ENCODE measurements around the gene LRRC31. TPM values are rescaled to one million over a fixed set of nuclear protein-coding genes. Genes with fewer than 3 reads are reported as not detected.

The LRRC31 gene
- total and polyA plus RNA-seq, 2 of the 13 experiments (the other 11 are each of a cell fraction or from before 2014, with no cell fraction given) = not detected

- no peak for FAIRE-seq
- no peak for ATAC-seq
- H2AFZ ChIP-seq (ENCODE audit: low read length) = no peak overlapping the region
- H3K4me2 ChIP-seq (ENCODE audit: low read depth, low read length) = no peak overlapping the region
- CTCF ChIA-PET (ENCODE audit: low intra/inter-chr PET ratio, low total read pairs) = no interaction called here
- H3K9ac ChIP-seq (ENCODE audit: insufficient read depth, low read depth, low read length) = no peak overlapping the region
- no TSS peak for BruUV-seq (replicated peaks)
- POLR2A ChIA-PET = no interaction called here
- H3K27ac ChIP-seq (ENCODE audit: extremely low read length, insufficient read depth, low read length) = no peak overlapping the region
- intact Hi-C loops (cut with micrococcal nuclease; ENCODE audit: unreplicated experiment) = no loop called here
- H3K36me3 ChIP-seq (replicated peaks in 1 of 2; ENCODE audit: control insufficient read depth in 1 of 2, insufficient read depth in 2 of 2, low read length in 2 of 2) = no peaks in the 10 kb centered on the region
- in situ Hi-C loops (cut with HindIII; ENCODE audit: extremely low pct_ligation_motif_present, low pct_unique_long_range_greater_than_20kb) = no loop called here
- no peak for DNase-seq (ENCODE audit: low spot score)
- no peaks in the 10 kb centered on the region for H3K79me2 ChIP-seq (ENCODE audit: insufficient read depth, low read length)
- no peaks in the 10 kb centered on the region; a peak in 1 of 5 replicates for H3K27me3 ChIP-seq (ENCODE audit: control insufficient read depth in 1 of 2, insufficient read depth in 2 of 2, low read length in 2 of 2)
- no peaks in the 10 kb centered on the region for H3K9me3 ChIP-seq (ENCODE audit: low read length)
- H3K4me1 ChIP-seq (ENCODE audit: insufficient read depth, low read length) = no peaks in the 10 kb centered on the region
- no peaks in the 10 kb centered on the region for H4K20me1 ChIP-seq (ENCODE audit: insufficient read depth, low read length)
- no peak overlapping the region for H3K4me3 ChIP-seq (replicated peaks in 1 of 3; ENCODE audit: insufficient read depth in 1 of 3, low read depth in 2 of 3, low read length in 3 of 3)
- no peak for TF ChIP-seq ZBTB7B (CRISPR knock-in tag; IDR thresholded peaks at IDR 0.05)
- TF ChIP-seq, protein P1, sequence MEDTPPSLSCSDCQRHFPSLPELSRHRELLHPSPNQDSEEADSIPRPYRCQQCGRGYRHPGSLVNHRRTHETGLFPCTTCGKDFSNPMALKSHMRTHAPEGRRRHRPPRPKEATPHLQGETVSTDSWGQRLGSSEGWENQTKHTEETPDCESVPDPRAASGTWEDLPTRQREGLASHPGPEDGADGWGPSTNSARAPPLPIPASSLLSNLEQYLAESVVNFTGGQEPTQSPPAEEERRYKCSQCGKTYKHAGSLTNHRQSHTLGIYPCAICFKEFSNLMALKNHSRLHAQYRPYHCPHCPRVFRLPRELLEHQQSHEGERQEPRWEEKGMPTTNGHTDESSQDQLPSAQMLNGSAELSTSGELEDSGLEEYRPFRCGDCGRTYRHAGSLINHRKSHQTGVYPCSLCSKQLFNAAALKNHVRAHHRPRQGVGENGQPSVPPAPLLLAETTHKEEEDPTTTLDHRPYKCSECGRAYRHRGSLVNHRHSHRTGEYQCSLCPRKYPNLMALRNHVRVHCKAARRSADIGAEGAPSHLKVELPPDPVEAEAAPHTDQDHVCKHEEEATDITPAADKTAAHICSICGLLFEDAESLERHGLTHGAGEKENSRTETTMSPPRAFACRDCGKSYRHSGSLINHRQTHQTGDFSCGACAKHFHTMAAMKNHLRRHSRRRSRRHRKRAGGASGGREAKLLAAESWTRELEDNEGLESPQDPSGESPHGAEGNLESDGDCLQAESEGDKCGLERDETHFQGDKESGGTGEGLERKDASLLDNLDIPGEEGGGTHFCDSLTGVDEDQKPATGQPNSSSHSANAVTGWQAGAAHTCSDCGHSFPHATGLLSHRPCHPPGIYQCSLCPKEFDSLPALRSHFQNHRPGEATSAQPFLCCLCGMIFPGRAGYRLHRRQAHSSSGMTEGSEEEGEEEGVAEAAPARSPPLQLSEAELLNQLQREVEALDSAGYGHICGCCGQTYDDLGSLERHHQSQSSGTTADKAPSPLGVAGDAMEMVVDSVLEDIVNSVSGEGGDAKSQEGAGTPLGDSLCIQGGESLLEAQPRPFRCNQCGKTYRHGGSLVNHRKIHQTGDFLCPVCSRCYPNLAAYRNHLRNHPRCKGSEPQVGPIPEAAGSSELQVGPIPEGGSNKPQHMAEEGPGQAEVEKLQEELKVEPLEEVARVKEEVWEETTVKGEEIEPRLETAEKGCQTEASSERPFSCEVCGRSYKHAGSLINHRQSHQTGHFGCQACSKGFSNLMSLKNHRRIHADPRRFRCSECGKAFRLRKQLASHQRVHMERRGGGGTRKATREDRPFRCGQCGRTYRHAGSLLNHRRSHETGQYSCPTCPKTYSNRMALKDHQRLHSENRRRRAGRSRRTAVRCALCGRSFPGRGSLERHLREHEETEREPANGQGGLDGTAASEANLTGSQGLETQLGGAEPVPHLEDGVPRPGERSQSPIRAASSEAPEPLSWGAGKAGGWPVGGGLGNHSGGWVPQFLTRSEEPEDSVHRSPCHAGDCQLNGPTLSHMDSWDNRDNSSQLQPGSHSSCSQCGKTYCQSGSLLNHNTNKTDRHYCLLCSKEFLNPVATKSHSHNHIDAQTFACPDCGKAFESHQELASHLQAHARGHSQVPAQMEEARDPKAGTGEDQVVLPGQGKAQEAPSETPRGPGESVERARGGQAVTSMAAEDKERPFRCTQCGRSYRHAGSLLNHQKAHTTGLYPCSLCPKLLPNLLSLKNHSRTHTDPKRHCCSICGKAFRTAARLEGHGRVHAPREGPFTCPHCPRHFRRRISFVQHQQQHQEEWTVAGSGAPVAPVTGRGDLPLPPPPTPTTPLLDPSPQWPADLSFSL (CRISPR knock-in tag; IDR thresholded peaks at IDR 0.05) = no peak
- no peak for TF ChIP-seq NFKBIZ (CRISPR knock-in tag; IDR thresholded peaks at IDR 0.05)
- TF ChIP-seq, protein P2, sequence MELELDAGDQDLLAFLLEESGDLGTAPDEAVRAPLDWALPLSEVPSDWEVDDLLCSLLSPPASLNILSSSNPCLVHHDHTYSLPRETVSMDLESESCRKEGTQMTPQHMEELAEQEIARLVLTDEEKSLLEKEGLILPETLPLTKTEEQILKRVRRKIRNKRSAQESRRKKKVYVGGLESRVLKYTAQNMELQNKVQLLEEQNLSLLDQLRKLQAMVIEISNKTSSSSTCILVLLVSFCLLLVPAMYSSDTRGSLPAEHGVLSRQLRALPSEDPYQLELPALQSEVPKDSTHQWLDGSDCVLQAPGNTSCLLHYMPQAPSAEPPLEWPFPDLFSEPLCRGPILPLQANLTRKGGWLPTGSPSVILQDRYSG (CRISPR knock-in tag; IDR thresholded peaks at IDR 0.05) = no peak
- no peak for TF ChIP-seq HDAC2 (CRISPR knock-in tag; IDR thresholded peaks at IDR 0.05)
- no peak for TF ChIP-seq KDM4B (CRISPR knock-in tag; IDR thresholded peaks at IDR 0.05)
- no peak for TF ChIP-seq ZSCAN31 (CRISPR knock-in tag; IDR thresholded peaks at IDR 0.05; ENCODE audit: low read depth)
- TF ChIP-seq, protein P3, sequence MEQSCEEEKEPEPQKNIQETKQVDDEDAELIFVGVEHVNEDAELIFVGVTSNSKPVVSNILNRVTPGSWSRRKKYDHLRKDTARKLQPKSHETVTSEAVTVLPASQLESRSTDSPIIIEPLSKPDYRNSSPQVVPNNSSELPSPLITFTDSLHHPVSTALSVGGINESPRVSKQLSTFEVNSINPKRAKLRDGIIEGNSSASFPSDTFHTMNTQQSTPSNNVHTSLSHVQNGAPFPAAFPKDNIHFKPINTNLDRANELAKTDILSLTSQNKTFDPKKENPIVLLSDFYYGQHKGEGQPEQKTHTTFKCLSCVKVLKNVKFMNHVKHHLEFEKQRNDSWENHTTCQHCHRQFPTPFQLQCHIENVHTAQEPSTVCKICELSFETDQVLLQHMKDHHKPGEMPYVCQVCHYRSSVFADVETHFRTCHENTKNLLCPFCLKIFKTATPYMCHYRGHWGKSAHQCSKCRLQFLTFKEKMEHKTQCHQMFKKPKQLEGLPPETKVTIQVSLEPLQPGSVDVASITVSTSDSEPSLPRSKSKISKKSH (CRISPR knock-in tag; IDR thresholded peaks at IDR 0.05; ENCODE audit: borderline replicate concordance) = no peak
- no peak for TF ChIP-seq HOXA3 (CRISPR knock-in tag; IDR thresholded peaks at IDR 0.05)
- TF ChIP-seq TRAFD1 (CRISPR knock-in tag; IDR thresholded peaks at IDR 0.05; ENCODE audit: borderline replicate concordance) = no peak
- TF ChIP-seq, protein P4, sequence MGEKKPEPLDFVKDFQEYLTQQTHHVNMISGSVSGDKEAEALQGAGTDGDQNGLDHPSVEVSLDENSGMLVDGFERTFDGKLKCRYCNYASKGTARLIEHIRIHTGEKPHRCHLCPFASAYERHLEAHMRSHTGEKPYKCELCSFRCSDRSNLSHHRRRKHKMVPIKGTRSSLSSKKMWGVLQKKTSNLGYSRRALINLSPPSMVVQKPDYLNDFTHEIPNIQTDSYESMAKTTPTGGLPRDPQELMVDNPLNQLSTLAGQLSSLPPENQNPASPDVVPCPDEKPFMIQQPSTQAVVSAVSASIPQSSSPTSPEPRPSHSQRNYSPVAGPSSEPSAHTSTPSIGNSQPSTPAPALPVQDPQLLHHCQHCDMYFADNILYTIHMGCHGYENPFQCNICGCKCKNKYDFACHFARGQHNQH (CRISPR knock-in tag; IDR thresholded peaks at IDR 0.05) = no peak
- TF ChIP-seq ZSCAN20 (CRISPR knock-in tag; IDR thresholded peaks at IDR 0.05; ENCODE audit: borderline replicate concordance) = no peak
- TF ChIP-seq GPN1 (CRISPR knock-in tag; IDR thresholded peaks at IDR 0.05; ENCODE audit: borderline replicate concordance) = no peak
- TF ChIP-seq ZC3H13 (CRISPR knock-in tag; IDR thresholded peaks at IDR 0.05) = no peak
These were observed 37.7 kb upstream of the LRRC31 start for GRCh38 chr3:169907476-169907875.
